MM.1S (cell line): Measurements from ENCODE around the gene YBX2.

ENCODE experiments used
- DNase-seq: peaks from one replicate; pipeline ENCODE4 v3.0.0-alpha.2; 2015
- H2AFZ ChIP-seq: fragments of 300-600 bp; sonication (generic); 2 replicates; pipeline ENCODE4 v1.6.0; 2016; ENCODE audit warnings: antibody characterized with exemption, low read length
- H3F3A ChIP-seq: fragments of 300-600 bp; sonication (generic); 2 replicates; pipeline ENCODE4 v1.6.1; 2016; ENCODE audit warnings: mild to moderate bottlenecking, antibody characterized with exemption, low read length, moderate library complexity, mixed read lengths; ENCODE audit not compliant: insufficient read depth
- H3K27ac ChIP-seq: fragments of 300-600 bp; sonication (generic); 2 replicates; pipeline ENCODE4 v1.5.1; 2016; ENCODE audit warnings: mild to moderate bottlenecking, low read length
- H3K27me3 ChIP-seq: fragments of 300-600 bp; sonication (generic); replicated peaks from 2 replicates; pipeline ENCODE4 v1.6.0; 2016; ENCODE audit warnings: low read length; ENCODE audit not compliant: insufficient read depth
- H3K36me3 ChIP-seq: fragments of 300-600 bp; sonication (generic); replicated peaks from 2 replicates; pipeline ENCODE4 v1.6.1; 2016; ENCODE audit warnings: mild to moderate bottlenecking, low read length, mixed read lengths; ENCODE audit not compliant: insufficient read depth
- H3K4me1 ChIP-seq: fragments of 300-600 bp; sonication (generic); 2 replicates; pipeline ENCODE4 v1.6.1; 2016; ENCODE audit warnings: low read length, mixed read lengths
- H3K4me2 ChIP-seq: fragments of 300-600 bp; sonication (generic); 2 replicates; pipeline ENCODE4 v1.6.0; 2016; ENCODE audit warnings: low read depth, low read length
- H3K4me3 ChIP-seq: fragments of 300-600 bp; sonication (generic); 2 replicates; pipeline ENCODE4 v1.5.1; 2016; ENCODE audit warnings: low read length, mixed read lengths
- H3K79me2 ChIP-seq: fragments of 300-600 bp; sonication (generic); 2 replicates; pipeline ENCODE4 v1.6.1; 2016; ENCODE audit warnings: mixed run types, low read length, mixed read lengths
- H3K9ac ChIP-seq: fragments of 300-600 bp; sonication (generic); 2 replicates; pipeline ENCODE4 v1.6.1; 2016; ENCODE audit warnings: low read length, mixed read lengths
- H3K9me2 ChIP-seq: fragments of 300-600 bp; sonication (generic); replicated peaks from 2 replicates; pipeline ENCODE4 v1.6.1; 2016; ENCODE audit warnings: mild to moderate bottlenecking, low read length, mixed read lengths; ENCODE audit not compliant: insufficient read depth
- H3K9me3 ChIP-seq: fragments of 300-600 bp; sonication (generic); replicated peaks from 2 replicates; pipeline ENCODE4 v1.6.1; 2016; ENCODE audit warnings: mild to moderate bottlenecking, low read length, mixed read lengths; ENCODE audit not compliant: insufficient read depth
- H4K20me1 ChIP-seq: fragments of 300-600 bp; sonication (generic); 2 replicates; pipeline ENCODE4 v1.6.1; 2016; ENCODE audit warnings: mild to moderate bottlenecking, low read length, moderate library complexity, mixed read lengths; ENCODE audit not compliant: insufficient read depth
- EZH2 ChIP-seq: fragments of 300-600 bp; sonication (generic); optimal IDR thresholded peaks from 2 replicates; pipeline ENCODE3; 2017; ENCODE audit warnings: low read depth, mild to moderate bottlenecking, antibody characterized with exemption, low read length, mixed read lengths
- EZH2phosphoT487 ChIP-seq: fragments of 300-600 bp; sonication (generic); IDR thresholded peaks from 2 replicates; pipeline ENCODE4 v1.6.1; 2018; ENCODE audit warnings: antibody characterized with exemption, low read length
- TF ChIP-seq, protein P1 (sequence below): fragments of 300-600 bp; sonication (generic); IDR thresholded peaks from 2 replicates; pipeline ENCODE4 v1.5.1; 2016; ENCODE audit warnings: antibody characterized with exemption, low read length, mixed read lengths

Gene YBX2

DNA sequence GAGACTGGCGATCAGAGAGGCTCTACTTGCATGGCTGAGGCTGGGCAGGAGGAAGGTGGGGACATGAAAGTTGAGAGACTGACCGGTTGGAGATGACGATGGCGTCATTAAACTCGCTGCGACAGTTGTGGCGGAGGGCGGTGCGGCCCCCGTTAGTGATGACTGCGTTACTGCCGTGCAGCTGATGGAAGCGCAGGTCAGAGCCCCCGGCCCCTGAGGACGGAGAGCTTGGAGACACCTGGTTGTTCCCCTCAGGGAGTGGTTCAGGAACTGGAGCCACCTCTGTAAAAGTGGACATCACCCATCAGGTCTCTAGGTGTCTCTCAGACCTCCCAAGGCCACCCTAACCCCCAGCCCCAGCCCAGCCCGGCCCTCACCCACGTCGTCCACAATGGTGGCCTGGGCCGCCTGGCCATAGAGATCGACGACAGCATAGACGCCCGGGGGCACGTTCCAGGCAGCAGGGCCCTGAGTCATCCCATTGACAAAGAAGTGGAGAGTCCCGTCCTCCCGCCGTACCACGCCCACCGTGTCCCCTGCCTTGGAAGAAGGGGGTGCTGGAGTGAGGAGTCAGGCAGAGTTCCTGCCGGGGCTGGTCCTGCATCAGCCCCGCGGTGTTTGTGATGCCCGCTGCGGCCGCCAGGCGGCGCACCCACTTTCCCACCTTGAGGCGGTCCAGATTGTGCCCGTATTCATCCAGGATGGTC is 29.4 kb upstream of the YBX2 start:
- Histone ChIP-seq H3K4me1 (peaks cover 6% of the 10 kb centered on the region; the same call in 1 of the 2 replicates), H3K79me2 (peaks cover 17% of the 10 kb centered on the region), H3F3A (no peaks in the 10 kb centered on the region; the same call in 1 of the 2 replicates), H3K9me3 (no peaks in the 10 kb centered on the region), H2AFZ (no peak overlapping the region), H3K27me3 (no peaks in the 10 kb centered on the region), H3K9me2 (no peaks in the 10 kb centered on the region), H3K36me3 (no peaks in the 10 kb centered on the region), H3K9ac (no peak overlapping the region), H4K20me1 (no peaks in the 10 kb centered on the region), H3K4me3 (no peak overlapping the region), H3K4me2 (no peak overlapping the region), H3K27ac (no peak overlapping the region)
- no peak for TF ChIP-seq EZH2
- TF ChIP-seq, protein P1, sequence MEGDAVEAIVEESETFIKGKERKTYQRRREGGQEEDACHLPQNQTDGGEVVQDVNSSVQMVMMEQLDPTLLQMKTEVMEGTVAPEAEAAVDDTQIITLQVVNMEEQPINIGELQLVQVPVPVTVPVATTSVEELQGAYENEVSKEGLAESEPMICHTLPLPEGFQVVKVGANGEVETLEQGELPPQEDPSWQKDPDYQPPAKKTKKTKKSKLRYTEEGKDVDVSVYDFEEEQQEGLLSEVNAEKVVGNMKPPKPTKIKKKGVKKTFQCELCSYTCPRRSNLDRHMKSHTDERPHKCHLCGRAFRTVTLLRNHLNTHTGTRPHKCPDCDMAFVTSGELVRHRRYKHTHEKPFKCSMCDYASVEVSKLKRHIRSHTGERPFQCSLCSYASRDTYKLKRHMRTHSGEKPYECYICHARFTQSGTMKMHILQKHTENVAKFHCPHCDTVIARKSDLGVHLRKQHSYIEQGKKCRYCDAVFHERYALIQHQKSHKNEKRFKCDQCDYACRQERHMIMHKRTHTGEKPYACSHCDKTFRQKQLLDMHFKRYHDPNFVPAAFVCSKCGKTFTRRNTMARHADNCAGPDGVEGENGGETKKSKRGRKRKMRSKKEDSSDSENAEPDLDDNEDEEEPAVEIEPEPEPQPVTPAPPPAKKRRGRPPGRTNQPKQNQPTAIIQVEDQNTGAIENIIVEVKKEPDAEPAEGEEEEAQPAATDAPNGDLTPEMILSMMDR, result peak; percentile 54
- no peak for DNase-seq

DNA sequence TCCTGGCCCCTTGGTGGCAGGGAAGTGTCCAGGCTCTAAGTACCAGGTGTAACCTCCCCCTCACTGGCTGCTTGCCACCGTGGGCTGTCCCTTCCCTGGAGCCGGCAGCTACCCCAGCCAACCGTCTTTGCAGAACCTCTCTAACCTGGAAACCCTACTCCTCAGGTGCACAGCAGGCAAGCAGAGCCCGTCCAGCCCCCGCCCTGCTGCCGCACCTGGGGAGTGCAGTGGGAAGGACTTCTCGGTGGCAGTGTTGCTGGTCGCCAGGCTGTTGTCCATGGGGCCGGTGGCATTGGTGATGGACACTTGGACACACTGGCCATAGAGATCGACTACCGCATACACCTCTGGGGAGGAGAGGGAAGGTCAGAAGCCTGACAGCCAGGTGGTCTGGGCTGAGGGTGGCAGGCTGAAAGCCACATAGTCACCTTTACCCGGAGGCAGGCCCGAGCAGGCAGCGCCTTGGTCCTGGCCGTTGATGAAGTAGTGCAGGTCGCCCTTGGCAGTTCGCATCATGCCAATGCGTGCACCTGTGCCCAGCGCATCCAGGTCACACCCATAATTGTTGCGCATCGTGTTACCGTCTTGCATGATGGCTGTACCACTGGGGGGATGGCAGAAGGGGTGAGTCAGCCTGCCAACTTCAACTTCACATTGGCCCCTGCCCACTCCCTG is 28.2 kb upstream of the YBX2 start:
- Histone ChIP-seq H3K4me1 (no peaks in the 10 kb centered on the region), H3K4me3 (no peak overlapping the region), H3K9me2 (no peaks in the 10 kb centered on the region), H3K4me2 (no peak overlapping the region), H3K36me3 (no peaks in the 10 kb centered on the region), H3K27me3 (no peaks in the 10 kb centered on the region), H3K79me2 (peaks cover 5% of the 10 kb centered on the region), H3K9ac (no peak overlapping the region), H2AFZ (no peak overlapping the region), H3K27ac (no peak overlapping the region), H4K20me1 (no peaks in the 10 kb centered on the region), H3F3A (no peaks in the 10 kb centered on the region), H3K9me3 (no peaks in the 10 kb centered on the region)
- TF ChIP-seq EZH2, result no peak
- TF ChIP-seq, protein P1, result no peak
- no peak for TF ChIP-seq EZH2phosphoT487
- no peak for DNase-seq

DNA sequence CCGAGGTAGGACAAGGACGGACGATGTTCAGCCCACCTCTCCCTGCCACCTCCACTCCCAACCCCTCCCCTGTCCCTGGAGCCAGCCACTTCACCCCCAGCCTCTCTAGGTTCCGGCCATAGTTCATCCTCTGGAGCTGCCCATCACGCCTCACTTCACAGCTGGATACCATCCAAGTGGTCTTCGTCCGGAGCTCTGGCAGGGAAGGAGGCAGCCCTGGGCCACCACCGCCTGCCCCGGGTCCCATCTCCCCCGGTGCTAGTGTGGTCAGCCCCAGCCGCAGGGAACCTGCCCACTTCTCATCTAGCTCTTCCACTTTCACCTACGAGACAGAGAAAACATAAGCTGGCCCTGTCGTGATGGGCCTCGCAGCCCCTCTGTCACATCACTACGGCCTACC is 27.0 kb upstream of the YBX2 start:
- TF ChIP-seq EZH2, result no peak
- TF ChIP-seq, protein P1, result no peak
- TF ChIP-seq EZH2phosphoT487, result no peak
- H4K20me1 ChIP-seq, result no peaks in the 10 kb centered on the region
- no peaks in the 10 kb centered on the region; the same call in 1 of the 2 replicates for H3K79me2 ChIP-seq
- no peak overlapping the region for H3K4me3 ChIP-seq
- H3K9me2 ChIP-seq, result no peaks in the 10 kb centered on the region
- no peaks in the 10 kb centered on the region for H3K36me3 ChIP-seq
- H3F3A ChIP-seq, result no peaks in the 10 kb centered on the region
- no peaks in the 10 kb centered on the region for H3K9me3 ChIP-seq
- DNase-seq, result no peak
- no peak overlapping the region for H3K4me2 ChIP-seq
- no peak overlapping the region for H3K9ac ChIP-seq
- no peak overlapping the region for H3K27ac ChIP-seq
- H3K4me1 ChIP-seq, result no peaks in the 10 kb centered on the region
- no peak overlapping the region for H2AFZ ChIP-seq
- H3K27me3 ChIP-seq, result no peaks in the 10 kb centered on the region
